ENCODE data around the gene RMND5A.

The RMND5A gene

GRCh38 chr2:86794861-86795260 lies 74.8 kb downstream of the RMND5A start:
- Histone ChIP-seq H3K27me3 (ENCODE audit: insufficient read depth, low read depth) (no peaks in the 10 kb centered on the region), H4K20me1 (ENCODE audit: insufficient read depth) (no peaks in the 10 kb centered on the region), H2AFZ (ENCODE audit: low read depth) (no peak overlapping the region), H3K4me1 (ENCODE audit: low read depth, poor library complexity, severe bottlenecking) (no peaks in the 10 kb centered on the region), H3K36me3 (ENCODE audit: insufficient read depth) (no peaks in the 10 kb centered on the region), H3K4me2 (no peak overlapping the region), H3K9ac (no peak overlapping the region), H3K79me2 (ENCODE audit: insufficient read depth, low read depth) (no peaks in the 10 kb centered on the region), H3K27ac (no peak overlapping the region), H3K4me3 (IDR thresholded peaks at IDR 0.05; ENCODE audit: insufficient read depth, low read depth, low read length) (no peak overlapping the region)
- TF ChIP-seq CTCF (conservative IDR thresholded peaks at IDR 0.05; ENCODE audit: low read depth, low read length): no peak

- no peak overlapping the region for H2AFZ ChIP-seq (ENCODE audit: low read depth)
- H3K4me2 ChIP-seq: no peak overlapping the region
- no peak overlapping the region for H3K9ac ChIP-seq
- no peaks in the 10 kb centered on the region for H4K20me1 ChIP-seq (ENCODE audit: insufficient read depth)
- no peaks in the 10 kb centered on the region for H3K27me3 ChIP-seq (ENCODE audit: insufficient read depth, low read depth)
- no peaks in the 10 kb centered on the region for H3K4me1 ChIP-seq (ENCODE audit: low read depth, poor library complexity, severe bottlenecking)
- TF ChIP-seq CTCF (conservative IDR thresholded peaks at IDR 0.05; ENCODE audit: low read depth, low read length): no peak
- H3K36me3 ChIP-seq (ENCODE audit: insufficient read depth): no peaks in the 10 kb centered on the region
- no peak overlapping the region for H3K27ac ChIP-seq
- H3K79me2 ChIP-seq (ENCODE audit: insufficient read depth, low read depth): no peaks in the 10 kb centered on the region
- no peak overlapping the region for H3K4me3 ChIP-seq (IDR thresholded peaks at IDR 0.05; ENCODE audit: insufficient read depth, low read depth, low read length)
These were observed 80.9 kb downstream of the RMND5A start for GRCh38 chr2:86800856-86801567.

DNA sequence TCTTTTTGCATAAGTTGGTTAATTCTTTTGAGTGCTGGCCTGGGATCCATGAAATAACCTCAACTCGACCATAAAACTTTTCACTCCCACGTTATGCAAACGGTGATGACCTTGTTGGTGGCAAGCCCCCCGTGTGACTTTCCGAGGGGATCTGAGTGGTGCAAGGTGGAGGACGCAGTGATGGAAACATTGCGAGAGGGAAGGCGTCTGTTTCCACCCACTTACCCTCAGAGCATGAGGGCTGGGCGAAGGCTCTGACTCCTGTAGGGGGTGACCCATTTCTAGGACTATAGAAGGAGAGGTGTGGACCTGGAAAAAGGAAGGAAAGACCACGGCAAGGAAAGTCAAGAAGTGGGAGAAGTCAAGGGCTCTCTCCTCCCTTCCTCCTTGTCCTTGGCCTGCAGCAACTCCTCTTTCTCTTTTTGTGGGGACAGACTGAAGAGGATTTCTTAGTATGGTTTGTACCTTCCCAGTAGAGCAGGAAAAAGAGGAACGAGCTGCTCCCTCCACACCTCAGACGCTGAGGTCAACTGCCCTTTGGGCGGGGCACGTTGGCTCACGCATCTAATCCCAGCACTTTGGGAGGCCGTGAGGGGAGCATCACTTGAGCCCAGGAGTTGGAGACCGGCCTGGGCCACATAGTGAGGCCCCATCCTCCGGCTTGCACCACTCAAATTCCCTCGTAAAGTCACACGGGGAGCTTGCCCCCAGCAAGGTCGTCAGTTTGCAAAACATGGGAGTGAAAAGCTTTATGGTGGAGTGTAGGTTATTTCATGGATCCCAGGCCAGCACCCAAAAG lies 86.2 kb downstream of the RMND5A start:
- Histone ChIP-seq H2AFZ (ENCODE audit: low read depth) (no peak overlapping the region), H3K27ac (no peak overlapping the region), H3K4me2 (no peak overlapping the region), H3K9ac (no peak overlapping the region), H3K36me3 (ENCODE audit: insufficient read depth) (no peaks in the 10 kb centered on the region), H3K79me2 (ENCODE audit: insufficient read depth, low read depth) (no peaks in the 10 kb centered on the region), H3K4me3 (IDR thresholded peaks at IDR 0.05; ENCODE audit: insufficient read depth, low read depth, low read length) (no peak overlapping the region), H3K4me1 (ENCODE audit: low read depth, poor library complexity, severe bottlenecking) (peaks cover 5% of the 10 kb centered on the region), H4K20me1 (ENCODE audit: insufficient read depth) (no peaks in the 10 kb centered on the region), H3K27me3 (ENCODE audit: insufficient read depth, low read depth) (no peaks in the 10 kb centered on the region; the same call in 1 of the 2 replicates)
- no peak for TF ChIP-seq CTCF (conservative IDR thresholded peaks at IDR 0.05; ENCODE audit: low read depth, low read length)

DNA sequence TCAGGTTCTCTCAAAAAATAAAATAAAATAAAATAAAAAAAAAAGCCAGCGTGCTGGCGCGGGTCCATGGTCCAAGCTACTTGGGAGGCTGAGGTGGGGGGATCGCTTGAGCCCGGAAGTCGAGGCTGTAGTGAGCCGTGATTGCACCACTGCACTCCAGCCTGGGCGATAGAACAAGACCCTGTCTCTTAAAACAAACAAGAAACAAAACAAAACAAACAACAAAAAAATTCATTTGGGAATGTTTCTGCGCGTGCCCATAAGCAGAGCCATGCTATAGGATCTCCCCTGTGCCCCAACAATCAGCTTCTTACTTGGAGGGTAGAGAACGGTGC lies 87.0 kb downstream of the RMND5A start:
- H4K20me1 ChIP-seq (ENCODE audit: insufficient read depth): no peaks in the 10 kb centered on the region
- TF ChIP-seq CTCF (conservative IDR thresholded peaks at IDR 0.05; ENCODE audit: low read depth, low read length): no peak
- no peak overlapping the region for H3K4me3 ChIP-seq (IDR thresholded peaks at IDR 0.05; ENCODE audit: insufficient read depth, low read depth, low read length)
- H3K27ac ChIP-seq: no peak overlapping the region
- no peaks in the 10 kb centered on the region; the same call in 1 of the 2 replicates for H3K27me3 ChIP-seq (ENCODE audit: insufficient read depth, low read depth)
- peak overlapping the region; percentile 56 for H3K9ac ChIP-seq
- H3K79me2 ChIP-seq (ENCODE audit: insufficient read depth, low read depth): no peaks in the 10 kb centered on the region
- H3K4me2 ChIP-seq: peak overlapping the region; percentile 99
- H3K36me3 ChIP-seq (ENCODE audit: insufficient read depth): no peaks in the 10 kb centered on the region
- H2AFZ ChIP-seq (ENCODE audit: low read depth): peak overlapping the region; percentile 100
- peaks cover 5% of the 10 kb centered on the region for H3K4me1 ChIP-seq (ENCODE audit: low read depth, poor library complexity, severe bottlenecking)
